CD8-positive, alpha-beta memory T cell (primary cell): ENCODE results near the gene ESPN. TPM values are rescaled to one million over a fixed set of nuclear protein-coding genes. Genes with fewer than 3 reads are reported as not detected.

Experiments
- CTCF ChIA-PET: fragments of 350-600 bp; sonication (Branson Sonifier 250); formaldehyde crosslinking; loops from one replicate; lab custom pipeline; 2021; ENCODE audit warnings: antibody characterized with exemption; lab: Charles Lee
- POLR2A ChIA-PET: fragments of 350-600 bp; sonication (Branson Sonifier 250); formaldehyde crosslinking; loops from one replicate; lab custom pipeline; 2021; ENCODE audit warnings: antibody characterized with exemption; lab: Charles Lee
- DNase-seq, 5 donors: peaks; one replicate each; pipeline versions ENCODE4 v3.0.0 to v3.0.0-alpha.2; 2020 to 2022; ENCODE audit warnings: mixed read lengths in 1 of 5
- H3K27ac ChIP-seq: one replicate; pipeline ENCODE4 v1.7.0; 2013; ENCODE audit warnings: low read depth, mild to moderate bottlenecking, low read length, moderate library complexity
- H3K27me3 ChIP-seq: 2 replicates; pipeline ENCODE4 v1.7.0; 2013; ENCODE audit warnings: low read length, mild to moderate bottlenecking; ENCODE audit not compliant: insufficient read depth, poor library complexity, severe bottlenecking
- H3K36me3 ChIP-seq: 2 replicates; pipeline ENCODE4 v1.7.0; 2013; ENCODE audit warnings: mild to moderate bottlenecking, low read length, moderate library complexity; ENCODE audit not compliant: insufficient read depth
- H3K4me1 ChIP-seq: 2 replicates; pipeline ENCODE4 v1.7.0; 2013; ENCODE audit warnings: mild to moderate bottlenecking, low read length, moderate library complexity; ENCODE audit not compliant: insufficient read depth
- H3K4me3 ChIP-seq: 2 replicates; pipeline ENCODE4 v1.7.0; 2013; ENCODE audit warnings: mild to moderate bottlenecking, low read length
- H3K9me3 ChIP-seq: 2 replicates; pipeline ENCODE4 v1.7.0; 2013; ENCODE audit warnings: mild to moderate bottlenecking, low read length
- H3K27ac Mint-ChIP-seq, 8 donors: one replicate each; pipeline ENCODE4 v1.8.0; 2020 to 2021; ENCODE audit warnings: mixed read lengths in 8 of 8, mild to moderate bottlenecking in 6 of 8, inconsistent platforms in 3 of 8, moderate library complexity in 3 of 8
- H3K27me3 Mint-ChIP-seq, 2 donors: one replicate each; pipeline ENCODE4 v1.8.0; 2020 to 2021; ENCODE audit warnings: mixed read lengths in 2 of 2, mild to moderate bottlenecking in 1 of 2, moderate library complexity in 1 of 2
- H3K36me3 Mint-ChIP-seq, 3 donors: one replicate each; pipeline ENCODE4 v1.8.0; 2020 to 2021; ENCODE audit warnings: mixed read lengths in 3 of 3, inconsistent platforms in 1 of 3, mild to moderate bottlenecking in 1 of 3
- H3K4me1 Mint-ChIP-seq, 3 donors: one replicate each; pipeline ENCODE4 v1.8.0; 2020 to 2021; ENCODE audit warnings: mixed read lengths in 3 of 3, inconsistent platforms in 1 of 3, mild to moderate bottlenecking in 1 of 3
- H3K4me3 Mint-ChIP-seq, 7 donors: one replicate each; pipeline ENCODE4 v1.8.0; 2020 to 2021; ENCODE audit warnings: mixed read lengths in 7 of 7, mild to moderate bottlenecking in 6 of 7, moderate library complexity in 4 of 7, inconsistent platforms in 2 of 7
- H3K9me3 Mint-ChIP-seq, 5 donors: one replicate each; pipeline ENCODE4 v1.8.0; 2020 to 2022; ENCODE audit warnings: mixed read lengths in 5 of 5, mild to moderate bottlenecking in 3 of 5, moderate library complexity in 2 of 5, inconsistent platforms in 1 of 5
- polyA plus RNA-seq: library from polyadenylated mRNA; unstranded; fragments of 300-500 nt; fragmentation: Illumina TruSeq; gene quantifications from one replicate; pipeline ENCODE4 v1.2.3, GENCODE V29; 2021
- total RNA-seq, 2 experiments: library from RNA; stranded (reverse); gene quantifications; one replicate each; pipeline ENCODE4 v1.2.3, GENCODE V29; 2021

ESPN gene
- total and polyA plus RNA-seq, 3 experiments from 2014 or later: 0.28 to 0.60 (median 0.48) TPM

- Mint-ChIP-seq H3K36me3 (peaks cover 0 to 4% (median 0%) of the 10 kb centered on the region in 3 donors), H3K4me1 (peaks cover 2 to 5% (median 3%) of the 10 kb centered on the region in 3 donors), H3K9me3 (no peaks in the 10 kb centered on the region), H3K27me3 (peaks cover 31 to 41% of the 10 kb centered on the region in 2 donors), H3K4me3 (no peak overlapping the region), H3K27ac (no peak overlapping the region)
- Histone ChIP-seq H3K4me1 (peaks cover 5% of the 10 kb centered on the region), H3K27me3 (peaks cover 13% of the 10 kb centered on the region), H3K9me3 (no peaks in the 10 kb centered on the region), H3K4me3 (no peak overlapping the region), H3K27ac (no peak overlapping the region), H3K36me3 (no peaks in the 10 kb centered on the region)
- DNase-seq: no peak
- CTCF ChIA-PET: interaction anchor here (1.0 to 1.2 kb wide), 2 partner anchors 13 to 74 kb away, joined by 3 read pairs; no protein-coding TSS in a partner anchor
- POLR2A ChIA-PET: no interaction called here
These were observed 14.2 kb upstream of the ESPN start for GRCh38 chr1:6410248-6410893.

- Mint-ChIP-seq H3K4me3 (no peak overlapping the region), H3K36me3 (peaks cover 0 to 4% (median 0%) of the 10 kb centered on the region in 3 donors), H3K4me1 (peaks cover 2 to 5% (median 3%) of the 10 kb centered on the region in 3 donors), H3K9me3 (no peaks in the 10 kb centered on the region), H3K27me3 (peaks cover 53 to 64% of the 10 kb centered on the region in 2 donors), H3K27ac (no peak overlapping the region)
- Histone ChIP-seq H3K36me3 (no peaks in the 10 kb centered on the region), H3K27ac (no peak overlapping the region), H3K9me3 (no peaks in the 10 kb centered on the region), H3K4me1 (peaks cover 5% of the 10 kb centered on the region), H3K4me3 (no peak overlapping the region), H3K27me3 (peaks cover 38% of the 10 kb centered on the region)
- ChIA-PET CTCF (interaction anchor here (2.5 kb wide), 1 partner anchor 65 kb away, joined by 8 read pairs; no protein-coding TSS in a partner anchor), POLR2A (no interaction called here)
- DNase-seq: no peak
These were observed 11.7 kb upstream of the ESPN start for GRCh38 chr1:6412896-6413295.

- Histone ChIP-seq H3K4me1 (peaks cover 5% of the 10 kb centered on the region), H3K36me3 (no peaks in the 10 kb centered on the region), H3K4me3 (no peak overlapping the region), H3K27ac (no peak overlapping the region), H3K9me3 (no peaks in the 10 kb centered on the region), H3K27me3 (peaks cover 46% of the 10 kb centered on the region)
- CTCF ChIA-PET: interaction anchor here (0.8 to 1.7 kb wide), 8 partner anchors 9 to 168 kb away, joined by 3 to 9 read pairs (median 3); no protein-coding TSS in a partner anchor
- peak in 1 of 5 donors; percentile 17 for DNase-seq
- peaks cover 0 to 4% (median 0%) of the 10 kb centered on the region in 3 donors for H3K36me3 Mint-ChIP-seq
- peaks cover 4 to 7% (median 5%) of the 10 kb centered on the region in 3 donors for H3K4me1 Mint-ChIP-seq
- POLR2A ChIA-PET: no interaction called here
- H3K27ac Mint-ChIP-seq: peak overlapping the region in 2 of 8 donors; percentile 26 to 29
- H3K27me3 Mint-ChIP-seq: peaks cover 55 to 64% of the 10 kb centered on the region in 2 donors
- H3K4me3 Mint-ChIP-seq: peak overlapping the region in 1 of 7 donors; percentile 20
- H3K9me3 Mint-ChIP-seq: no peaks in the 10 kb centered on the region
These were observed 10.1 kb upstream of the ESPN start for GRCh38 chr1:6414443-6414844.

- no peak overlapping the region for H3K4me3 Mint-ChIP-seq
- H3K4me1 Mint-ChIP-seq: peaks cover 4 to 8% (median 5%) of the 10 kb centered on the region in 3 donors
- POLR2A ChIA-PET: no interaction called here
These were observed 9.5 kb upstream of the ESPN start for GRCh38 chr1:6414881-6415626.

GRCh38 chr1:6416295-6416656, 8.3 kb upstream of the ESPN start:
- no peak for DNase-seq
- Mint-ChIP-seq H3K36me3 (peaks cover 0 to 4% (median 0%) of the 10 kb centered on the region in 3 donors), H3K27ac (no peak overlapping the region), H3K4me1 (peaks cover 5 to 20% (median 10%) of the 10 kb centered on the region in 3 donors), H3K4me3 (no peak overlapping the region), H3K9me3 (no peaks in the 10 kb centered on the region), H3K27me3 (peaks cover 61 to 62% of the 10 kb centered on the region in 2 donors)
- no peaks in the 10 kb centered on the region for H3K36me3 ChIP-seq
- peaks cover 8% of the 10 kb centered on the region for H3K4me1 ChIP-seq
- H3K27ac ChIP-seq: no peak overlapping the region
- ChIA-PET CTCF (interaction anchor here (1.3 kb wide), 1 partner anchor 21 kb away, joined by 3 read pairs; no protein-coding TSS in a partner anchor), POLR2A (no interaction called here)
- H3K9me3 ChIP-seq: no peaks in the 10 kb centered on the region
- H3K27me3 ChIP-seq: peaks cover 57% of the 10 kb centered on the region
- H3K4me3 ChIP-seq: no peak overlapping the region

More at GRCh38 chr1:6414881-6415626, 9.5 kb upstream of the ESPN start:
- Histone ChIP-seq H3K9me3 (no peaks in the 10 kb centered on the region), H3K4me1 (peaks cover 7% of the 10 kb centered on the region), H3K27ac (no peak overlapping the region), H3K27me3 (peaks cover 47% of the 10 kb centered on the region), H3K36me3 (no peaks in the 10 kb centered on the region), H3K4me3 (no peak overlapping the region)
- H3K36me3 Mint-ChIP-seq: peaks cover 0 to 4% (median 0%) of the 10 kb centered on the region in 3 donors
- H3K9me3 Mint-ChIP-seq: no peaks in the 10 kb centered on the region
- peak overlapping the region in 1 of 8 donors; percentile 29 for H3K27ac Mint-ChIP-seq
- CTCF ChIA-PET: interaction anchor here (0.8 to 1.7 kb wide), 8 partner anchors 8 to 169 kb away, joined by 3 to 9 read pairs (median 3); no protein-coding TSS in a partner anchor
- no peak for DNase-seq
- H3K27me3 Mint-ChIP-seq: peaks cover 56 to 64% of the 10 kb centered on the region in 2 donors

GRCh38 chr1:6416906-6417305, 7.7 kb upstream of the ESPN start:
- H3K27me3 ChIP-seq: peaks cover 58% of the 10 kb centered on the region
- peaks cover 8% of the 10 kb centered on the region for H3K4me1 ChIP-seq
- peaks cover 5 to 20% (median 10%) of the 10 kb centered on the region in 3 donors for H3K4me1 Mint-ChIP-seq
- no peaks in the 10 kb centered on the region for H3K9me3 Mint-ChIP-seq
- peaks cover 63 to 66% of the 10 kb centered on the region in 2 donors for H3K27me3 Mint-ChIP-seq
- no peaks in the 10 kb centered on the region for H3K36me3 ChIP-seq
- no peak overlapping the region for H3K27ac ChIP-seq
- no peak for DNase-seq
- no peak overlapping the region for H3K4me3 Mint-ChIP-seq
- no peak overlapping the region for H3K4me3 ChIP-seq
- H3K9me3 ChIP-seq: no peaks in the 10 kb centered on the region
- no peak overlapping the region for H3K27ac Mint-ChIP-seq
- ChIA-PET POLR2A (no interaction called here), CTCF (interaction anchor here (1.3 kb wide), 1 partner anchor 20 kb away, joined by 3 read pairs; no protein-coding TSS in a partner anchor)
- peaks cover 0 to 4% (median 0%) of the 10 kb centered on the region in 3 donors for H3K36me3 Mint-ChIP-seq

- H3K4me1 Mint-ChIP-seq: peaks cover 5 to 20% (median 10%) of the 10 kb centered on the region in 3 donors
- POLR2A ChIA-PET: no interaction called here
- CTCF ChIA-PET: interaction anchor here (0.6 to 6.4 kb wide), 2 partner anchors 9 to 20 kb away, joined by 3 to 92 read pairs; no protein-coding TSS in a partner anchor
These were observed 6.5 kb upstream of the ESPN start for GRCh38 chr1:6417961-6418667.

More at GRCh38 chr1:6417961-6418667, 6.5 kb upstream of the ESPN start:
- Histone ChIP-seq H3K4me3 (no peak overlapping the region), H3K27ac (no peak overlapping the region), H3K9me3 (no peaks in the 10 kb centered on the region), H3K36me3 (no peaks in the 10 kb centered on the region), H3K27me3 (peaks cover 64% of the 10 kb centered on the region), H3K4me1 (peaks cover 8% of the 10 kb centered on the region)
- peak overlapping the region in 1 of 7 donors; percentile 20 for H3K4me3 Mint-ChIP-seq
- H3K27ac Mint-ChIP-seq: no peak overlapping the region
- H3K27me3 Mint-ChIP-seq: peaks cover 65% of the 10 kb centered on the region in 2 donors
- no peak for DNase-seq
- H3K9me3 Mint-ChIP-seq: no peaks in the 10 kb centered on the region
- H3K36me3 Mint-ChIP-seq: no peaks in the 10 kb centered on the region
